Measurements from ENCODE around the gene TSEN2.

- no peak for TF ChIP-seq CTCF (IDR thresholded peaks at IDR 0.05)
- TF ChIP-seq POLR2A (IDR thresholded peaks at IDR 0.05) = no peak
- no peak for TF ChIP-seq EP300 (IDR thresholded peaks at IDR 0.05)
Observed at GRCh38 chr3:12487786-12488185, 3.5 kb downstream of the TSEN2 start.

All from stomach (tissue), 4 donors.